OCI-LY1 (cell line): ENCODE measurements around the gene WRNIP1.

ENCODE experiments used
- CTCF ChIP-seq: fragments of 200-600 bp; sonication (generic), shearing (Covaris generic); IDR thresholded peaks from 2 replicates; pipeline ENCODE4 v1.5.1; 2017; ENCODE audit warnings: mild to moderate bottlenecking, antibody characterized with exemption, low read length, moderate library complexity, mixed read lengths
- EZH2 ChIP-seq: fragments of 200-600 bp; sonication (generic), shearing (Covaris generic); IDR thresholded peaks from 2 replicates; pipeline ENCODE4 v1.8.0; 2017; ENCODE audit warnings: borderline replicate concordance, mixed run types, mild to moderate bottlenecking, antibody characterized with exemption, low read length, moderate library complexity, mixed read lengths

DNA sequence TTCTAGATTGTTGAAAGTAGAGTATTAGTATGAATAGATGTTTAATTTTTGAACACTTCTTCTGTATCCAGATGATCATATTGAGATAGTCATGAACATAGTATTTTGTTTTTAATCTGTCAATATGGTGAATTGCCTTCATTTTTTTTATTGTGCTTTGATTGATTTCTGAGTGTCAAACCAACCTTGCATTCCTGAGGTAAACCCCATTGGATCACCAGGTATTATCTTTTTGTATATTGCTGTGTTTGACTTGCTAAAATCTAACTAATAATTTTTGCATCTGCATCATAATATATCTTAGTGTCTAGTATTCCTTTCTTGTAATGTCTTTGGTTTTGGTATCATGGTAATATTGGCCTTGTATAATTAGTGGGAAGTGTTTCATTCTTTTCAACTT lies 51.0 kb downstream of the WRNIP1 start:
- TF ChIP-seq CTCF, result no peak
- TF ChIP-seq EZH2, result no peak
